Neural cell (in vitro differentiated cells): ENCODE data around the gene PRTFDC1. TPM values are rescaled to one million over a fixed set of nuclear protein-coding genes. Genes with fewer than 3 reads are reported as not detected.
A peak's percentile ranks its signal among the peaks of the same experiment; 100 is the strongest.
"Not testable (repeated sequence)": the region's sequence is repeated elsewhere in the genome, so short reads cannot be mapped to it uniquely, and the experiment has no call there.

Experiments used
- H2AFZ ChIP-seq: fragments of 200-600, 300-800 bp; sonication (generic), shearing (Covaris generic); 2 replicates; pipeline ENCODE4 v1.6.0; 2014; ENCODE audit warnings: low read depth, mild to moderate bottlenecking, antibody characterized with exemption, low read length, moderate library complexity
- H3F3A ChIP-seq: fragments of 200-600 bp; shearing (Covaris generic); 2 replicates; pipeline ENCODE4 v1.6.1; 2016; ENCODE audit warnings: mild to moderate bottlenecking, moderate library complexity, mixed read lengths, antibody characterized with exemption, low read length; ENCODE audit not compliant: insufficient read depth, poor library complexity, severe bottlenecking
- H3K27ac ChIP-seq: fragments of 200-600, 300-800 bp; sonication (generic), shearing (Covaris generic); 2 replicates; pipeline ENCODE4 v1.5.1; 2014; ENCODE audit warnings: mild to moderate bottlenecking, low read length, moderate library complexity
- H3K27me3 ChIP-seq: fragments of 300-800, 200-600 bp; sonication (generic), shearing (Covaris generic); 2 replicates; pipeline ENCODE4 v1.6.0; 2014; ENCODE audit warnings: mild to moderate bottlenecking, low read depth, low read length, moderate library complexity; ENCODE audit not compliant: insufficient read depth
- H3K36me3 ChIP-seq: fragments of 300-800, 200-600 bp; sonication (generic), shearing (Covaris generic); 2 replicates; pipeline ENCODE4 v1.5.1; 2014; ENCODE audit warnings: mild to moderate bottlenecking, antibody characterized with exemption, low read length, moderate library complexity; ENCODE audit not compliant: insufficient read depth
- H3K4me2 ChIP-seq: fragments of 300-800, 200-600 bp; sonication (generic), shearing (Covaris generic); 2 replicates; pipeline ENCODE4 v1.6.0; 2014; ENCODE audit warnings: mild to moderate bottlenecking, low read length
- H3K4me3 ChIP-seq: fragments of 300-800, 200-600 bp; sonication (generic), shearing (Covaris generic); 2 replicates; pipeline ENCODE4 v1.5.1; 2014; ENCODE audit warnings: mild to moderate bottlenecking, low read length, moderate library complexity
- H3K79me2 ChIP-seq: fragments of 200-600 bp; shearing (Covaris generic); replicated peaks from 2 replicates; pipeline ENCODE4 v1.6.0; 2014; ENCODE audit warnings: mild to moderate bottlenecking, low read length, moderate library complexity; ENCODE audit not compliant: insufficient read depth
- H3K9ac ChIP-seq: fragments of 300-800, 200-600 bp; sonication (generic), shearing (Covaris generic); 2 replicates; pipeline ENCODE4 v1.6.1; 2016; ENCODE audit warnings: mild to moderate bottlenecking, low read length, mixed read lengths
- H3K9me2 ChIP-seq: fragments of 200-600 bp; shearing (Covaris generic); 2 replicates; pipeline ENCODE4 v1.6.1; 2016; ENCODE audit warnings: mild to moderate bottlenecking, low read length, mixed read lengths; ENCODE audit not compliant: insufficient read depth
- H3K9me3 ChIP-seq: fragments of 200-600, 300-800 bp; sonication (generic), shearing (Covaris generic); 2 replicates; pipeline ENCODE4 v1.6.1; 2016; ENCODE audit warnings: mild to moderate bottlenecking, mixed run types, low read length, moderate library complexity, mixed read lengths
- H4K20me1 ChIP-seq: fragments of 200-600 bp; shearing (Covaris generic); 2 replicates; pipeline ENCODE4 v1.6.1; 2016; ENCODE audit warnings: mild to moderate bottlenecking, mixed run types; ENCODE audit not compliant: insufficient read depth
- EP300 ChIP-seq: fragments of 450-650 bp; conservative IDR thresholded peaks from 2 replicates; pipeline ENCODE4 v1.6.1; 2014; ENCODE audit warnings: antibody characterized with exemption, mild to moderate bottlenecking, moderate library complexity; ENCODE audit not compliant: poor library complexity, severe bottlenecking
- EZH2 ChIP-seq: fragments of 200-600, 300-800 bp; shearing (Covaris generic), sonication (generic); IDR thresholded peaks from 2 replicates; pipeline ENCODE4 v1.6.1; 2014; ENCODE audit warnings: antibody characterized with exemption, low read length, borderline replicate concordance, mild to moderate bottlenecking; ENCODE audit not compliant: insufficient read depth, poor library complexity, severe bottlenecking
- MXI1 ChIP-seq: fragments of 450-650 bp; conservative IDR thresholded peaks from 2 replicates; pipeline ENCODE4 v1.6.1; 2014; ENCODE audit warnings: antibody characterized with exemption, mild to moderate bottlenecking; ENCODE audit not compliant: poor library complexity, severe bottlenecking
- POLR2AphosphoS5 ChIP-seq: IDR thresholded peaks from 2 replicates; pipeline ENCODE4 v1.6.1; 2012
- RAD21 ChIP-seq: fragments of 450-650 bp; conservative IDR thresholded peaks from 2 replicates; pipeline ENCODE4 v1.6.1; 2014; ENCODE audit warnings: antibody characterized with exemption, mild to moderate bottlenecking, moderate library complexity
- SMC3 ChIP-seq: fragments of 450-650 bp; conservative IDR thresholded peaks from 2 replicates; pipeline ENCODE4 v1.6.1; 2014; ENCODE audit warnings: antibody characterized with exemption, mild to moderate bottlenecking, moderate library complexity; ENCODE audit not compliant: poor library complexity
- TAF1 ChIP-seq: IDR thresholded peaks from 2 replicates; pipeline ENCODE4 v1.6.1; 2012; ENCODE audit warnings: low read depth
- polyA plus RNA-seq: library from polyadenylated mRNA; depleted of rRNA; stranded (reverse); fragments of >200 nt; gene quantifications from 2 replicates; pipeline ENCODE4 v1.2.3, GENCODE V29; 2014
- TF ChIP-seq, protein P1 (sequence below): fragments of 450-650 bp; IDR thresholded peaks from 2 replicates; pipeline ENCODE4 v1.5.1; 2014; ENCODE audit warnings: antibody characterized with exemption, mild to moderate bottlenecking, moderate library complexity; ENCODE audit not compliant: poor library complexity, severe bottlenecking
- TF ChIP-seq, protein P2 (sequence below): IDR thresholded peaks from 2 replicates; pipeline ENCODE4 v1.6.1; 2012; ENCODE audit warnings: borderline replicate concordance

Gene PRTFDC1
- polyA plus RNA-seq, 1 donor from 2014 or later = 3.4 TPM

DNA sequence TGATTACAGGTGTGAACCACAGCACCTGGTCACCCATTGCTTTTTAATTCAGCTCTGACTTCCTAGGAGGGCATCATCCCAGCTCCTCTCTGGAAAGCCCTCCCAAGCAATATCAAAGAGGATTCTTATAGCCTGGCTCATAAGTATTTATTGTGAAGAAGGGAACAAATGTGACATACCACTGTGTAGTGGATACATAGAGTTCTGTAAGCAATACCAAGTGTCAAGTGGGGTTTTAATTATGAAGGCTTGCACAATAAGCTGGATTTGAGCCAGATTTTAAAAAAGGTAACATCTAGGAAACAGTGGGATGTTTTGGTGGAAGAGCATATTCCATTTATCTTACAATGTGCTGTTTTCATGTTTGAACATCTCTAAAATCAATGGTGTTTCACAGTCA lies 19.0 kb upstream of the PRTFDC1 start:
- H3F3A ChIP-seq = no peaks in the 10 kb centered on the region
- H3K9me2 ChIP-seq = no peaks in the 10 kb centered on the region
- H4K20me1 ChIP-seq = no peaks in the 10 kb centered on the region
- H2AFZ ChIP-seq = no peak overlapping the region
- H3K9me3 ChIP-seq = no peaks in the 10 kb centered on the region
- no peak overlapping the region for H3K27ac ChIP-seq
- TF ChIP-seq SMC3 (no peak), POLR2AphosphoS5 (no peak), EZH2 (no peak), TAF1 (no peak), MXI1 (no peak), RAD21 (no peak), EP300 (no peak)
- TF ChIP-seq, protein P1, sequence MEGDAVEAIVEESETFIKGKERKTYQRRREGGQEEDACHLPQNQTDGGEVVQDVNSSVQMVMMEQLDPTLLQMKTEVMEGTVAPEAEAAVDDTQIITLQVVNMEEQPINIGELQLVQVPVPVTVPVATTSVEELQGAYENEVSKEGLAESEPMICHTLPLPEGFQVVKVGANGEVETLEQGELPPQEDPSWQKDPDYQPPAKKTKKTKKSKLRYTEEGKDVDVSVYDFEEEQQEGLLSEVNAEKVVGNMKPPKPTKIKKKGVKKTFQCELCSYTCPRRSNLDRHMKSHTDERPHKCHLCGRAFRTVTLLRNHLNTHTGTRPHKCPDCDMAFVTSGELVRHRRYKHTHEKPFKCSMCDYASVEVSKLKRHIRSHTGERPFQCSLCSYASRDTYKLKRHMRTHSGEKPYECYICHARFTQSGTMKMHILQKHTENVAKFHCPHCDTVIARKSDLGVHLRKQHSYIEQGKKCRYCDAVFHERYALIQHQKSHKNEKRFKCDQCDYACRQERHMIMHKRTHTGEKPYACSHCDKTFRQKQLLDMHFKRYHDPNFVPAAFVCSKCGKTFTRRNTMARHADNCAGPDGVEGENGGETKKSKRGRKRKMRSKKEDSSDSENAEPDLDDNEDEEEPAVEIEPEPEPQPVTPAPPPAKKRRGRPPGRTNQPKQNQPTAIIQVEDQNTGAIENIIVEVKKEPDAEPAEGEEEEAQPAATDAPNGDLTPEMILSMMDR = no peak
- TF ChIP-seq, protein P2, sequence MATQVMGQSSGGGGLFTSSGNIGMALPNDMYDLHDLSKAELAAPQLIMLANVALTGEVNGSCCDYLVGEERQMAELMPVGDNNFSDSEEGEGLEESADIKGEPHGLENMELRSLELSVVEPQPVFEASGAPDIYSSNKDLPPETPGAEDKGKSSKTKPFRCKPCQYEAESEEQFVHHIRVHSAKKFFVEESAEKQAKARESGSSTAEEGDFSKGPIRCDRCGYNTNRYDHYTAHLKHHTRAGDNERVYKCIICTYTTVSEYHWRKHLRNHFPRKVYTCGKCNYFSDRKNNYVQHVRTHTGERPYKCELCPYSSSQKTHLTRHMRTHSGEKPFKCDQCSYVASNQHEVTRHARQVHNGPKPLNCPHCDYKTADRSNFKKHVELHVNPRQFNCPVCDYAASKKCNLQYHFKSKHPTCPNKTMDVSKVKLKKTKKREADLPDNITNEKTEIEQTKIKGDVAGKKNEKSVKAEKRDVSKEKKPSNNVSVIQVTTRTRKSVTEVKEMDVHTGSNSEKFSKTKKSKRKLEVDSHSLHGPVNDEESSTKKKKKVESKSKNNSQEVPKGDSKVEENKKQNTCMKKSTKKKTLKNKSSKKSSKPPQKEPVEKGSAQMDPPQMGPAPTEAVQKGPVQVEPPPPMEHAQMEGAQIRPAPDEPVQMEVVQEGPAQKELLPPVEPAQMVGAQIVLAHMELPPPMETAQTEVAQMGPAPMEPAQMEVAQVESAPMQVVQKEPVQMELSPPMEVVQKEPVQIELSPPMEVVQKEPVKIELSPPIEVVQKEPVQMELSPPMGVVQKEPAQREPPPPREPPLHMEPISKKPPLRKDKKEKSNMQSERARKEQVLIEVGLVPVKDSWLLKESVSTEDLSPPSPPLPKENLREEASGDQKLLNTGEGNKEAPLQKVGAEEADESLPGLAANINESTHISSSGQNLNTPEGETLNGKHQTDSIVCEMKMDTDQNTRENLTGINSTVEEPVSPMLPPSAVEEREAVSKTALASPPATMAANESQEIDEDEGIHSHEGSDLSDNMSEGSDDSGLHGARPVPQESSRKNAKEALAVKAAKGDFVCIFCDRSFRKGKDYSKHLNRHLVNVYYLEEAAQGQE = no peak
- no peaks in the 10 kb centered on the region for H3K27me3 ChIP-seq
- no peak overlapping the region for H3K4me3 ChIP-seq
- H3K79me2 ChIP-seq = no peaks in the 10 kb centered on the region
- H3K9ac ChIP-seq = no peak overlapping the region
- no peaks in the 10 kb centered on the region for H3K36me3 ChIP-seq
- no peak overlapping the region for H3K4me2 ChIP-seq

DNA sequence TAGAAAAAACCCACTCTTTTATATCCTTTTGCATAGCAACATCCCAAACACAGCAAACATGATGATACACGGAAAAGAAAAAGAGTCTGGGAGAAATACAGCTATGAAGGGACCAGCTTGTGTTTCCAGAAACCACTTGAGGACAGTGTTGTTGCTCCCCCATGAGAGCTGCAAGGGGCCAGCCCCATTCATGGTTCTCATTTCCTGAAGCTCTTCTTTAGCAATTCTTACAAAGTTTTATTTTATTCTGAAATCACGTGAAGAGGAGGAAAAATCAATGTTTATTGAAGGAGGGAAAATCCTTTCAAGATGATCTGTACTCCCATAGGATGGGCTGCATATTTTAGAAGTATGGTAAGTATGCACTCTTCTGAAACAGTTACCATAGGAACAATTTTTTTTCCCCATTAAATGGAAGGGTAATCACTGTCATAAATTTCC lies 17.5 kb upstream of the PRTFDC1 start:
- no peak overlapping the region for H2AFZ ChIP-seq
- no peaks in the 10 kb centered on the region for H3K27me3 ChIP-seq
- H3K79me2 ChIP-seq = no peaks in the 10 kb centered on the region
- no peaks in the 10 kb centered on the region for H3K9me2 ChIP-seq
- no peaks in the 10 kb centered on the region for H3K9me3 ChIP-seq
- no peak for TF ChIP-seq EP300
- no peak for TF ChIP-seq MXI1
- no peak for TF ChIP-seq RAD21
- peak; percentile 11 for TF ChIP-seq SMC3
- no peak for TF ChIP-seq TAF1
- TF ChIP-seq POLR2AphosphoS5 = no peak
- no peak for TF ChIP-seq EZH2
- TF ChIP-seq, protein P2 = no peak
- H3K4me3 ChIP-seq = no peak overlapping the region
- H3K36me3 ChIP-seq = no peaks in the 10 kb centered on the region
- H4K20me1 ChIP-seq = no peaks in the 10 kb centered on the region
- H3K4me2 ChIP-seq = no peak overlapping the region
- peak overlapping the region; percentile 2 for H3K27ac ChIP-seq
- H3F3A ChIP-seq = no peaks in the 10 kb centered on the region
- H3K9ac ChIP-seq = no peak overlapping the region

DNA sequence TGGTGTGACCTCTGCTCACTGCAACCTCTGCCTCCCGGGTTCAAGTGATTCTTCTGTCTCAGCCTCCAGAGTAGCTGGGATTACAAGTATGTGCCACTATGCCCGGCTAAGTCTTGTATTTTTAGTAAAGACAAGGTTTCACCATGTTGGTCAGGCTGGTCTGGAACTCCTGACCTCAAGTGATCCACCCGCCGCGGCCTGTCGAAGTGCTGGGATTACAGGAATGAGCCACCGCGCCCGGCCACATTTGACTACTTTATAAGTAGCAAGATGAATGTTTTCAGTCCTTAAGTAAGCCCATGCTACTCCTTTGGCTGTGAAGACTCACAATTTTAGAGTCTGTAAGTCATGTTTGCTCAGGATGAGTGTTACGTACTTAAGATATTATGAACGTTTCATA lies 16.5 kb upstream of the PRTFDC1 start:
- not testable (repeated sequence) for H3K27me3 ChIP-seq, H3K79me2 ChIP-seq, H3K27ac ChIP-seq, H3K4me3 ChIP-seq, H3K4me2 ChIP-seq, H3K36me3 ChIP-seq, H3K9me3 ChIP-seq, H4K20me1 ChIP-seq, H2AFZ ChIP-seq, H3K9me2 ChIP-seq, H3K9ac ChIP-seq, H3F3A ChIP-seq
